ENCODE results near the gene CIP2A.

GRCh38 chr3:108552267-108553159 lies 36.7 kb downstream of the CIP2A start:
- TF ChIP-seq CTCF (IDR thresholded peaks at IDR 0.05; ENCODE audit: low read depth, low read length, poor library complexity, severe bottlenecking): peak; percentile 63
- no peak for TF ChIP-seq EZH2phosphoT487 (IDR thresholded peaks at IDR 0.05; ENCODE audit: borderline replicate concordance, low read length)
